Fibroblast of lung (primary cell): Measurements from ENCODE around the gene CHD3.

Experiments used
- EZH2 ChIP-seq: IDR thresholded peaks from 2 replicates; pipeline ENCODE4 v1.5.1; 2012; ENCODE audit warnings: low read length, control low read depth, mild to moderate bottlenecking; ENCODE audit errors: missing control alignments
- TF ChIP-seq, protein P1 (sequence below), 2 donors: IDR thresholded peaks in 1 of 2; conservative IDR thresholded peaks in 1 of 2; 1 replicate in 1 of 2; 2 replicates in 1 of 2; pipeline ENCODE4 v1.5.1; 2011 to 2012; ENCODE audit warnings: low read length in 2 of 2, control low read depth in 1 of 2, inconsistent platforms in 1 of 2, low read depth in 1 of 2, mild to moderate bottlenecking in 1 of 2

DNA sequence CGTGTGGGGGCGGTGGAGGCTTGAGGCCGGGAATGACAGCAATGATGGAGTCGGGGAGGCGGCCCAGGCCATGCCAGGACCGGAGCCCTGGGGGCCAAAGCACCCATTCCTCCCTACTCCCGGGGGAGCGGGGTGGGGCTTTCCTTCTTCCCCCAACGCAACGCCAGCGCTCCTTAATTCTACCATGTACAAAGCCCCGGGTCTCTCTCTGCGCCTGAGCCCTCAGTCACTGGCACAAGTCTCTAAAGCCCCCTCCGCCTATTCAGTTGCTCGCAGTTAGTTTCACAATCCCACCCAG lies 27.7 kb downstream of the CHD3 start:
- TF ChIP-seq, protein P1, sequence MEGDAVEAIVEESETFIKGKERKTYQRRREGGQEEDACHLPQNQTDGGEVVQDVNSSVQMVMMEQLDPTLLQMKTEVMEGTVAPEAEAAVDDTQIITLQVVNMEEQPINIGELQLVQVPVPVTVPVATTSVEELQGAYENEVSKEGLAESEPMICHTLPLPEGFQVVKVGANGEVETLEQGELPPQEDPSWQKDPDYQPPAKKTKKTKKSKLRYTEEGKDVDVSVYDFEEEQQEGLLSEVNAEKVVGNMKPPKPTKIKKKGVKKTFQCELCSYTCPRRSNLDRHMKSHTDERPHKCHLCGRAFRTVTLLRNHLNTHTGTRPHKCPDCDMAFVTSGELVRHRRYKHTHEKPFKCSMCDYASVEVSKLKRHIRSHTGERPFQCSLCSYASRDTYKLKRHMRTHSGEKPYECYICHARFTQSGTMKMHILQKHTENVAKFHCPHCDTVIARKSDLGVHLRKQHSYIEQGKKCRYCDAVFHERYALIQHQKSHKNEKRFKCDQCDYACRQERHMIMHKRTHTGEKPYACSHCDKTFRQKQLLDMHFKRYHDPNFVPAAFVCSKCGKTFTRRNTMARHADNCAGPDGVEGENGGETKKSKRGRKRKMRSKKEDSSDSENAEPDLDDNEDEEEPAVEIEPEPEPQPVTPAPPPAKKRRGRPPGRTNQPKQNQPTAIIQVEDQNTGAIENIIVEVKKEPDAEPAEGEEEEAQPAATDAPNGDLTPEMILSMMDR (conservative IDR thresholded peaks at IDR 0.05 in 1 of 2, IDR thresholded peaks at IDR 0.05 in 1 of 2; ENCODE audit: low read depth in 1 of 2, low read length in 2 of 2) = no peak
- no peak for TF ChIP-seq EZH2
